Endothelial cell of umbilical vein (primary cell): ENCODE measurements around the gene SEC63. TPM values are rescaled to one million over a fixed set of nuclear protein-coding genes. Genes with fewer than 3 reads are reported as not detected.

Experiments
- BruUV-seq: library from RNA; stranded (reverse); fragments of 400-500 nt; replicated peaks from 2 replicates; lab custom pipeline; 2021; lab: Mats Ljungman, UMichigan
- CTCF ChIA-PET: fragments of 300-600, 350-600 bp; sonication (Branson Sonifier 250); formaldehyde crosslinking; loops from one replicate; lab custom pipeline; 2021; ENCODE audit warnings: antibody characterized with exemption, inconsistent platforms; lab: Charles Lee
- POLR2A ChIA-PET: fragments of 300-600, 350-600 bp; sonication (Branson Sonifier 250); formaldehyde crosslinking; loops from one replicate; lab custom pipeline; 2021; ENCODE audit warnings: antibody characterized with exemption, inconsistent platforms; lab: Charles Lee
- DNase-seq: peaks from one replicate; pipeline ENCODE4 v3.0.0-alpha.2; 2011; ENCODE audit warnings: low read depth, low spot score
- FAIRE-seq: peaks from 2 replicates; lab custom pipeline; 2011; peaks lifted over from hg19 to GRCh38; lab: Jason Lieb, UNC
- H2AFZ ChIP-seq: 2 replicates; pipeline ENCODE4 v1.6.0; 2012; ENCODE audit warnings: low read depth, low read length, control low read depth, inconsistent platforms
- H3K27ac ChIP-seq: 2 replicates; pipeline ENCODE4 v1.5.1; 2011; ENCODE audit warnings: low read depth, mild to moderate bottlenecking, control low read depth, low read length, moderate library complexity; ENCODE audit not compliant: insufficient read depth
- H3K27me3 ChIP-seq, 2 experiments: 2 replicates each; pipeline versions ENCODE4 v1.6.0 to v1.6.1; 2011; ENCODE audit warnings: low read length in 2 of 2, mixed read lengths in 1 of 2; ENCODE audit not compliant: control insufficient read depth in 2 of 2, insufficient read depth in 2 of 2
- H3K36me3 ChIP-seq, 2 experiments: 2 replicates in 1 of 2; 3 replicates in 1 of 2; pipeline ENCODE4 v1.5.1; 2011; ENCODE audit warnings: low read length in 2 of 2, mild to moderate bottlenecking in 1 of 2, moderate library complexity in 1 of 2; ENCODE audit not compliant: control insufficient read depth in 2 of 2, insufficient read depth in 2 of 2; ENCODE audit errors: extremely low read depth in 1 of 2
- H3K4me1 ChIP-seq: 3 replicates; pipeline ENCODE4 v1.5.1; 2011; ENCODE audit warnings: mild to moderate bottlenecking, low read length; ENCODE audit not compliant: control insufficient read depth, insufficient read depth; ENCODE audit errors: extremely low read depth
- H3K4me2 ChIP-seq: 2 replicates; pipeline ENCODE4 v1.6.1; 2011; ENCODE audit warnings: low read length, control low read depth, mixed read lengths; ENCODE audit not compliant: insufficient read depth
- H3K4me3 ChIP-seq, 3 experiments: fragments of 200-600 bp in 1 of 3; sonication (generic), shearing (Covaris generic) in 1 of 3; replicated peaks in 1 of 3; 2 replicates each; pipeline ENCODE4 v1.5.1; 2011 to 2016; ENCODE audit warnings: control low read depth in 3 of 3, low read length in 3 of 3, mild to moderate bottlenecking in 2 of 3, inconsistent platforms in 1 of 3, low read depth in 1 of 3, moderate library complexity in 1 of 3; ENCODE audit not compliant: insufficient read depth in 1 of 3
- H3K79me2 ChIP-seq: 2 replicates; pipeline ENCODE4 v1.6.0; 2012; ENCODE audit warnings: low read length, inconsistent platforms; ENCODE audit not compliant: control insufficient read depth, insufficient read depth
- H3K9ac ChIP-seq: replicated peaks from 2 replicates; pipeline ENCODE3; 2011; ENCODE audit warnings: low read length, control low read depth; ENCODE audit not compliant: insufficient read depth; ENCODE audit errors: extremely low read depth
- H3K9me1 ChIP-seq: replicated peaks from 3 replicates; pipeline ENCODE4 v1.6.0; 2011; ENCODE audit warnings: mild to moderate bottlenecking, low read length; ENCODE audit not compliant: control insufficient read depth, insufficient read depth; ENCODE audit errors: extremely low read depth
- H3K9me3 ChIP-seq: replicated peaks from 2 replicates; pipeline ENCODE4 v1.5.1; 2012; ENCODE audit warnings: low read length, inconsistent platforms; ENCODE audit not compliant: control insufficient read depth, insufficient read depth
- H4K20me1 ChIP-seq: replicated peaks from 2 replicates; pipeline ENCODE3; 2011; ENCODE audit warnings: mild to moderate bottlenecking, low read length; ENCODE audit not compliant: control insufficient read depth, insufficient read depth; ENCODE audit errors: extremely low read depth
- CTCF ChIP-seq, 2 donors: IDR thresholded peaks; 1 replicate in 1 of 2; 2 replicates in 1 of 2; pipeline ENCODE4 v1.5.1; 2011; ENCODE audit warnings: low read length in 2 of 2, mild to moderate bottlenecking in 2 of 2, moderate library complexity in 2 of 2, control low read depth in 1 of 2, inconsistent platforms in 1 of 2, low read depth in 1 of 2; ENCODE audit not compliant: insufficient read depth in 1 of 2; ENCODE audit errors: extremely low read depth in 1 of 2
- EZH2 ChIP-seq: IDR thresholded peaks from 2 replicates; pipeline ENCODE4 v1.6.1; 2012; ENCODE audit warnings: borderline replicate concordance, low read depth, mild to moderate bottlenecking, moderate library complexity, low read length, inconsistent platforms; ENCODE audit not compliant: severe bottlenecking
- FOS ChIP-seq: IDR thresholded peaks from 2 replicates; pipeline ENCODE4 v1.6.1; 2011; ENCODE audit warnings: mild to moderate bottlenecking, low read length, moderate library complexity, borderline replicate concordance; ENCODE audit not compliant: insufficient read depth
- GATA2 ChIP-seq: IDR thresholded peaks from 2 replicates; pipeline ENCODE4 v1.7.0; 2011; ENCODE audit warnings: low read depth, mild to moderate bottlenecking, moderate library complexity, mixed read lengths, low read length; ENCODE audit not compliant: insufficient read length, insufficient read depth
- JUN ChIP-seq: IDR thresholded peaks from 2 replicates; pipeline ENCODE4 v1.6.1; 2011; ENCODE audit warnings: borderline replicate concordance, low read depth; ENCODE audit not compliant: insufficient read length, insufficient read depth
- MYC ChIP-seq: IDR thresholded peaks from one replicate; pipeline ENCODE4 v1.6.1; 2011; ENCODE audit warnings: mild to moderate bottlenecking, low read depth, low read length
- POLR2A ChIP-seq: IDR thresholded peaks from 2 replicates; pipeline ENCODE4 v1.6.1; 2012; ENCODE audit warnings: low read depth, mild to moderate bottlenecking, control low read depth, low read length
- POLR2AphosphoS5 ChIP-seq: IDR thresholded peaks from 2 replicates; pipeline ENCODE4 v1.6.1; 2012; ENCODE audit warnings: low read depth, mild to moderate bottlenecking, control low read depth, low read length, moderate library complexity; ENCODE audit not compliant: insufficient read depth
- dilution Hi-C: fragments of 300-500 bp; cut with MboI; formaldehyde crosslinking; loops from one replicate; pipeline ENCODE4 v1.15.0; 2019; ENCODE audit warnings: low sequenced_read_pairs; ENCODE audit not compliant: extremely low pct_ligation_motif_present
- intact Hi-C: fragments of 100-400 bp; cut with micrococcal nuclease; formaldehyde crosslinking; loops from one replicate; pipeline ENCODE4 v1.10.0; 2022
- polyA plus RNA-seq, 4 experiments: library from polyadenylated mRNA; depleted of rRNA in 3 of 4; stranded (reverse) in 3 of 4; unstranded in 1 of 4; fragments of >200 nt; gene quantifications; 2 replicates each; pipeline versions ENCODE4 v1.2.1 to v1.2.3, GENCODE V29; 2011 to 2012; ENCODE audit warnings: missing spikeins in 1 of 4
- total RNA-seq: library from RNA; stranded (reverse); gene quantifications from 2 replicates; pipeline ENCODE4 v1.2.3, GENCODE V29; 2021
- TF ChIP-seq, protein P1 (sequence below): IDR thresholded peaks from 2 replicates; pipeline ENCODE4 v1.6.1; 2011; ENCODE audit not compliant: insufficient read depth, insufficient read length

Gene SEC63
- total and polyA plus RNA-seq, 2 donors (not counting 3 experiments of a cell fraction or from before 2014, with no cell fraction given) = 14.8 to 132 TPM

DNA sequence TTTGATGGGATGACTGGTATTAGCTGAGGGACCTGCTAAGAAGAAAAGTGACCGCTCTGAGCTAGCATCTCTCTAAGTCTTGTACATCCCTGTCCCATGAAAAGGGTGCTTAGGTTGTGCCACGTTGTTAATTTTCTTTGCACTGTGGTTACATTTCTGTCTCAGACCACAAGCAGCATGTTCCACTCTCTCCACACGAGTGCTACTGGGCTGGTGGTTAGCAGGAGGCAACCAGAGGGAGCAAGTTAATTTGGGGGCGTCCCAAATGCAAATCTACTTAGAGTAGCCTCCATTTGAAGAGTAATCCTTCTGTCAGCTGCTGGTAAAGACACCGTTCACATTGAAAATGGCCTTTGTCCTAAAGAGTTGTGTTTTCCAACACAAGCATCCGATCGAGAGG is 130.5 kb downstream of the SEC63 start:
- no peaks in the 10 kb centered on the region for H4K20me1 ChIP-seq
- no peaks in the 10 kb centered on the region for H3K79me2 ChIP-seq
- no peaks in the 10 kb centered on the region for H3K9me1 ChIP-seq
- CTCF ChIA-PET = interaction anchor here (1.5 to 1.6 kb wide), 2 partner anchors 9 to 14 kb away, joined by 3 to 4 read pairs; no protein-coding TSS in a partner anchor
- H3K4me2 ChIP-seq = no peak overlapping the region
- no peaks in the 10 kb centered on the region for H3K9me3 ChIP-seq
- intact Hi-C loops (no loop called here), dilution Hi-C loops (no loop called here)
- FAIRE-seq (no peak), DNase-seq (no peak)
- POLR2A ChIA-PET = no interaction called here
- peaks cover 8% of the 10 kb centered on the region in 2 experiments for H3K27me3 ChIP-seq
- no peak overlapping the region for H3K9ac ChIP-seq
- H3K4me3 ChIP-seq = no peak overlapping the region
- TF ChIP-seq POLR2AphosphoS5 (no peak), CTCF (IDR thresholded peaks at IDR 0.05; ENCODE audit: extremely low read depth in 1 of 2, insufficient read depth in 1 of 2, low read depth in 1 of 2, low read length in 2 of 2) (no peak), JUN (no peak), FOS (no peak), GATA2 (no peak), MYC (no peak), EZH2 (no peak), POLR2A (no peak)
- TF ChIP-seq, protein P1, sequence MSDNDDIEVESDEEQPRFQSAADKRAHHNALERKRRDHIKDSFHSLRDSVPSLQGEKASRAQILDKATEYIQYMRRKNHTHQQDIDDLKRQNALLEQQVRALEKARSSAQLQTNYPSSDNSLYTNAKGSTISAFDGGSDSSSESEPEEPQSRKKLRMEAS = no peak
- no peak overlapping the region for H3K27ac ChIP-seq
- no peaks in the 10 kb centered on the region for H3K36me3 ChIP-seq
- no peak overlapping the region for H2AFZ ChIP-seq
- no TSS peak for BruUV-seq
- H3K4me1 ChIP-seq = no peaks in the 10 kb centered on the region
